Parathyroid adenoma (tissue), 2 donors: Measurements from ENCODE around the gene UVSSA.

Experiments used
- H2AFZ ChIP-seq: fragments of 300-600 bp; sonication (generic); one replicate; pipeline ENCODE4 v1.7.0; 2017; ENCODE audit warnings: antibody characterized with exemption, mild to moderate bottlenecking
- H3K27ac ChIP-seq: fragments of 300-600 bp; sonication (generic); one replicate; pipeline ENCODE4 v1.7.0; 2017
- H3K27me3 ChIP-seq: fragments of 300-600 bp; sonication (generic); one replicate; pipeline ENCODE4 v1.7.0; 2017; ENCODE audit warnings: low read length; ENCODE audit not compliant: control insufficient read depth, insufficient read depth
- H3K36me3 ChIP-seq: fragments of 300-600 bp; sonication (generic); one replicate; pipeline ENCODE4 v1.7.0; 2017; ENCODE audit warnings: low read length; ENCODE audit not compliant: control insufficient read depth, insufficient read depth
- H3K4me1 ChIP-seq: fragments of 300-600 bp; sonication (generic); one replicate; pipeline ENCODE4 v1.7.0; 2017; ENCODE audit warnings: control low read depth
- H3K4me2 ChIP-seq: fragments of 300-600 bp; sonication (generic); one replicate; pipeline ENCODE4 v1.7.0; 2017; ENCODE audit warnings: low read length
- H3K4me3 ChIP-seq: fragments of 300-600 bp; sonication (generic); one replicate; pipeline ENCODE4 v1.7.0; 2017; ENCODE audit warnings: low read depth, low read length
- H3K79me2 ChIP-seq: fragments of 300-600 bp; sonication (generic); one replicate; pipeline ENCODE4 v1.7.0; 2017; ENCODE audit warnings: control low read depth
- H3K9ac ChIP-seq: fragments of 300-600 bp; sonication (generic); one replicate; pipeline ENCODE4 v1.7.0; 2017; ENCODE audit warnings: mild to moderate bottlenecking
- H3K9me3 ChIP-seq: fragments of 300-600 bp; sonication (generic); one replicate; pipeline ENCODE4 v1.7.0; 2017; ENCODE audit warnings: low read length; ENCODE audit not compliant: control insufficient read depth
- CTCF ChIP-seq: fragments of 300-600 bp; sonication (generic); IDR thresholded peaks from one replicate; pipeline ENCODE4 v1.7.0; 2017; ENCODE audit warnings: antibody characterized with exemption, mild to moderate bottlenecking
- donor health status: primary hyperparathyroidism.

The UVSSA gene

GRCh38 chr4:1329408-1330371, 17.3 kb upstream of the UVSSA start:
- H3K27ac ChIP-seq: peak overlapping the region; percentile 74
- H3K4me2 ChIP-seq: peak overlapping the region; percentile 53
- H2AFZ ChIP-seq: no peak overlapping the region
- H3K36me3 ChIP-seq: no peaks in the 10 kb centered on the region
- H3K27me3 ChIP-seq: no peaks in the 10 kb centered on the region
- peaks cover 4% of the 10 kb centered on the region for H3K79me2 ChIP-seq
- no peak for TF ChIP-seq CTCF
- H3K4me3 ChIP-seq: peak overlapping the region; percentile 29
- H3K9me3 ChIP-seq: no peaks in the 10 kb centered on the region
- peaks cover 17% of the 10 kb centered on the region for H3K4me1 ChIP-seq
- no peak overlapping the region for H3K9ac ChIP-seq

GRCh38 chr4:1330761-1331590, 16.0 kb upstream of the UVSSA start:
- H3K36me3 ChIP-seq: no peaks in the 10 kb centered on the region
- no peaks in the 10 kb centered on the region for H3K27me3 ChIP-seq
- no peak overlapping the region for H2AFZ ChIP-seq
- H3K9me3 ChIP-seq: no peaks in the 10 kb centered on the region
- peaks cover 17% of the 10 kb centered on the region for H3K4me1 ChIP-seq
- H3K9ac ChIP-seq: no peak overlapping the region
- H3K4me2 ChIP-seq: peak overlapping the region; percentile 38
- peaks cover 4% of the 10 kb centered on the region for H3K79me2 ChIP-seq
- no peak for TF ChIP-seq CTCF
- H3K27ac ChIP-seq: peak overlapping the region; percentile 74
- peak overlapping the region; percentile 34 for H3K4me3 ChIP-seq

GRCh38 chr4:1331591-1332353, 15.2 kb upstream of the UVSSA start:
- H3K9me3 ChIP-seq: no peaks in the 10 kb centered on the region
- H3K9ac ChIP-seq: no peak overlapping the region
- TF ChIP-seq CTCF: no peak
- peaks cover 4% of the 10 kb centered on the region for H3K79me2 ChIP-seq
- H3K27ac ChIP-seq: no peak overlapping the region
- no peak overlapping the region for H2AFZ ChIP-seq
- H3K4me3 ChIP-seq: no peak overlapping the region
- H3K27me3 ChIP-seq: no peaks in the 10 kb centered on the region
- peaks cover 17% of the 10 kb centered on the region for H3K4me1 ChIP-seq
- peak overlapping the region; percentile 38 for H3K4me2 ChIP-seq
- no peaks in the 10 kb centered on the region for H3K36me3 ChIP-seq

- Histone ChIP-seq H3K36me3 (no peaks in the 10 kb centered on the region), H3K27ac (no peak overlapping the region), H3K27me3 (no peaks in the 10 kb centered on the region), H3K9ac (no peak overlapping the region), H3K4me2 (no peak overlapping the region), H3K4me1 (peaks cover 17% of the 10 kb centered on the region), H3K79me2 (no peaks in the 10 kb centered on the region), H3K9me3 (no peaks in the 10 kb centered on the region), H2AFZ (no peak overlapping the region), H3K4me3 (no peak overlapping the region)
- no peak for TF ChIP-seq CTCF
These were observed 14.3 kb upstream of the UVSSA start for GRCh38 chr4:1332686-1333085.
